Measurements from ENCODE around the gene DOCK3. TPM values are rescaled to one million over a fixed set of nuclear protein-coding genes. Genes with fewer than 3 reads are reported as not detected.

The DOCK3 gene
- total RNA-seq, 4 donors from 2014 or later: 5.5 to 10.0 (median 8.7) TPM

GRCh38 chr3:50689558-50689957 lies 14.8 kb downstream of the DOCK3 start:
- no peak for TF ChIP-seq CTCF (IDR thresholded peaks at IDR 0.05)
- no peak for TF ChIP-seq POLR2A (IDR thresholded peaks at IDR 0.05)
- TF ChIP-seq POLR2AphosphoS5 (IDR thresholded peaks at IDR 0.05): no peak
- TF ChIP-seq EP300 (IDR thresholded peaks at IDR 0.05): no peak
- peaks cover 0 to 13% (median 0%) of the 10 kb centered on the region in 3 donors for H3K4me1 ChIP-seq
- no peaks in the 10 kb centered on the region for H3K9me3 ChIP-seq
- no peak overlapping the region for H3K27ac ChIP-seq
- H3K4me3 ChIP-seq: no peak overlapping the region
- no peak for ATAC-seq
- H3K27me3 ChIP-seq: no peaks in the 10 kb centered on the region
- 50 to 52% methylated on average over 4 to 5 of the region's 6 CpGs for WGBS, 2 donors (ENCODE audit: low coverage in 1 of 2)
- no peaks in the 10 kb centered on the region for H3K36me3 ChIP-seq

DNA sequence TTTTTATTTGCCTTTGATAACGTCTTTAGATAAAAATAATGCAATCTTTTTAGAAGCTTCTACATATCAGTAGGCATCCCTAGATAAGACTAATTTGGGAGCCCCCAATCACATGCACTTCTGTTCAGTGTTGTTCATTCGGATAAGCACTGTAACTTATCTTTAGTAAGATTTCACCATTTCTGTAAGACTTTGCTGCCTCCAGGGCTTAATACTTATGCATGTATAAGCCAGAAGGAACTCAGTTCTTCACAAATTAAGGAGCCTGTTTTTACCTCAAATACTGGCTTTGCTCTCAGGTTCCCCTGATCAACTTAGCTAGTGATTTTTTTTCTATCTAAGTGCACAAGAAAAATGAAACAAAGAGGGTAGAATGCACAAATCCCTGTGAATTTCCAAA lies 20.3 kb downstream of the DOCK3 start:
- Histone ChIP-seq H3K27ac (no peak overlapping the region), H3K36me3 (no peaks in the 10 kb centered on the region), H3K4me1 (no peaks in the 10 kb centered on the region), H3K9me3 (peaks cover 0 to 4% (median 0%) of the 10 kb centered on the region in 3 donors), H3K4me3 (no peak overlapping the region), H3K27me3 (no peaks in the 10 kb centered on the region)
- WGBS, 2 donors (ENCODE audit: low coverage in 1 of 2): 81 to 86% methylated on average over 2 of the region's 2 CpGs
- ATAC-seq: no peak
- TF ChIP-seq CTCF (IDR thresholded peaks at IDR 0.05) (no peak), EP300 (IDR thresholded peaks at IDR 0.05) (no peak), POLR2AphosphoS5 (IDR thresholded peaks at IDR 0.05) (no peak), POLR2A (IDR thresholded peaks at IDR 0.05) (no peak)

DNA sequence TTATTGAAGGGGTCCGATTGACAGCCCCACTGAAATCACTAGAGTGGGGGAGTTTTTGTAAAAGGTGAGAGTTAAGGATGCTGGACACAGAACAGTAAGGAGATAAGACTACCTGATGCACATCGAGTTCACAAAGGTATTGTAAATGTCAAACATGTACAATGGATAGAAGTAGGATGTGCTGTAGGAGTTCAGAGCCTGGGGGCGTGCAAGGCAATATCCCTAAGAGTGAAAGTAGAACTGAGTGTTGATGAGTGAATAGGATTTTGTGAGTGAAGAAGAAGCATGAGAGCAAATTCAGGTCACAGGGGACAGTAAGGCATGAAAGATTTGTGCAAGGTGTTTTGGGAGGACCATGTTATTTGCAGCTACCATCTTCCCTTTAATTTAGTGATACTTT lies 21.5 kb downstream of the DOCK3 start:
- Histone ChIP-seq H3K9me3 (peaks cover 0 to 4% (median 0%) of the 10 kb centered on the region in 3 donors), H3K4me1 (no peaks in the 10 kb centered on the region), H3K36me3 (no peaks in the 10 kb centered on the region), H3K4me3 (no peak overlapping the region), H3K27ac (no peak overlapping the region), H3K27me3 (no peaks in the 10 kb centered on the region)
- TF ChIP-seq POLR2A (IDR thresholded peaks at IDR 0.05) (no peak), POLR2AphosphoS5 (IDR thresholded peaks at IDR 0.05) (no peak), CTCF (IDR thresholded peaks at IDR 0.05) (no peak)
- ATAC-seq: no peak
- WGBS, 2 donors (ENCODE audit: low coverage in 1 of 2): 76 to 100% methylated on average over 1 to 3 of the region's 3 CpGs

DNA sequence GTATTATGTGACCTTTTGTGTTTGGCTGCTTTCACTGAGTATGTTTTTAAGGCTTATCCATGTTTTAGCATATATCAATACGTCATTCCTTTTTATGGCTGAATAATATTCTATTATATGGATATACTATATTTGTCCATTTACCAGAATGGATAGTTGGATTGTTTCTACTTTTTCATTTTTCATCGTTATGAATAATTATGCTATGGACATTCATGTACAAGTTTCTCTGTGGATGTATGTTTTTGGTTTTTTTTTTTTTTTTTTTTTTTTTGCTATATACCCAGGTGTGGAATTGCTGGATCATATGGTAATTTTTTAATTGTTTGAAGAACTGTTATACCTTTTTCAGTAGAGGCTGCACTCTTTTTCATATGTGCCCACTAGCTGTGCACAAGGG lies 23.5 kb downstream of the DOCK3 start:
- H3K4me1 ChIP-seq: no peaks in the 10 kb centered on the region
- no peak for TF ChIP-seq POLR2A (IDR thresholded peaks at IDR 0.05)
- TF ChIP-seq EP300 (IDR thresholded peaks at IDR 0.05): no peak
- TF ChIP-seq POLR2AphosphoS5 (IDR thresholded peaks at IDR 0.05): no peak
- no peak for TF ChIP-seq CTCF (IDR thresholded peaks at IDR 0.05)
- H3K36me3 ChIP-seq: no peaks in the 10 kb centered on the region
- WGBS, 2 donors (ENCODE audit: low coverage in 1 of 2): 94 to 100% methylated on average over 2 of the region's 2 CpGs
- peaks cover 0 to 4% (median 0%) of the 10 kb centered on the region in 3 donors for H3K9me3 ChIP-seq
- no peak for ATAC-seq
- no peak overlapping the region for H3K4me3 ChIP-seq
- no peaks in the 10 kb centered on the region for H3K27me3 ChIP-seq
- H3K27ac ChIP-seq: no peak overlapping the region

- ATAC-seq: no peak
- WGBS, 2 donors (ENCODE audit: low coverage in 1 of 2): 34 to 38% methylated on average over 4 of the region's 4 CpGs
- Histone ChIP-seq H3K36me3 (no peaks in the 10 kb centered on the region), H3K4me3 (no peak overlapping the region), H3K9me3 (peaks cover 0 to 5% (median 0%) of the 10 kb centered on the region in 3 donors), H3K27ac (no peak overlapping the region), H3K4me1 (peaks cover 0 to 12% (median 0%) of the 10 kb centered on the region in 3 donors), H3K27me3 (no peaks in the 10 kb centered on the region)
- TF ChIP-seq CTCF (IDR thresholded peaks at IDR 0.05): no peak
- TF ChIP-seq POLR2A (IDR thresholded peaks at IDR 0.05): no peak
- no peak for TF ChIP-seq POLR2AphosphoS5 (IDR thresholded peaks at IDR 0.05)
- no peak for TF ChIP-seq EP300 (IDR thresholded peaks at IDR 0.05)
These were observed 33.9 kb downstream of the DOCK3 start for GRCh38 chr3:50708620-50709019.

Measured in gastroesophageal sphincter (tissue), 4 donors.